SK-N-SH (cell line): ENCODE measurements around the gene FOXO4. TPM values are rescaled to one million over a fixed set of nuclear protein-coding genes. Genes with fewer than 3 reads are reported as not detected.

Experiments
- CTCF ChIA-PET: fragments of 300-600, 350-600 bp; formaldehyde crosslinking; extraction: SDS; loops from one replicate; lab custom pipeline; 2021; lab: Yijun Ruan, JAX
- POLR2A ChIA-PET: fragments of 350-600 bp; sonication (Branson Sonifier 250); formaldehyde crosslinking; extraction: SDS; loops from one replicate; lab custom pipeline; 2020; ENCODE audit warnings: antibody characterized with exemption, inconsistent platforms; lab: Yijun Ruan, JAX
- DNase-seq: peaks from one replicate; pipeline ENCODE4 v3.0.0; 2012
- H2AFZ ChIP-seq: fragments of 200-600 bp; sonication (generic); 2 replicates; pipeline ENCODE4 v1.8.1; 2016; ENCODE audit warnings: antibody characterized with exemption, mild to moderate bottlenecking, low read depth
- H3F3A ChIP-seq: fragments of 200-600 bp; sonication (generic); replicated peaks from 2 replicates; pipeline ENCODE3; 2016; ENCODE audit warnings: antibody characterized with exemption, mild to moderate bottlenecking; ENCODE audit not compliant: insufficient read depth
- H3K27ac ChIP-seq, 2 experiments: fragments of 200-500 bp in 1 of 2; fragments of 200-600 bp in 1 of 2; sonication (Bioruptor generic) in 1 of 2; sonication (generic), shearing (Covaris generic) in 1 of 2; 2 replicates each; pipeline versions ENCODE4 v1.5.1 to v1.6.1; 2014 to 2016; ENCODE audit warnings: low read depth in 2 of 2, inconsistent platforms in 1 of 2, low read length in 1 of 2, mild to moderate bottlenecking in 1 of 2, mixed read lengths in 1 of 2
- H3K27me3 ChIP-seq: fragments of 200-600 bp; sonication (generic), shearing (Covaris generic); 2 replicates; pipeline ENCODE4 v1.6.1; 2016; ENCODE audit warnings: mixed run types; ENCODE audit not compliant: insufficient read depth
- H3K36me3 ChIP-seq, 2 experiments: fragments of 200-500 bp in 1 of 2; fragments of 200-600 bp in 1 of 2; sonication (Bioruptor generic) in 1 of 2; sonication (generic) in 1 of 2; replicated peaks in 1 of 2; 2 replicates each; pipeline versions ENCODE3 to v1.5.1; 2014 to 2016; ENCODE audit warnings: low read length in 1 of 2, mild to moderate bottlenecking in 1 of 2; ENCODE audit not compliant: insufficient read depth in 2 of 2, control insufficient read depth in 1 of 2
- H3K4me1 ChIP-seq, 2 experiments: fragments of 200-500 bp in 1 of 2; fragments of 200-600 bp in 1 of 2; sonication (Bioruptor generic) in 1 of 2; sonication (generic), shearing (Covaris generic) in 1 of 2; 2 replicates each; pipeline versions ENCODE4 v1.5.1 to v1.6.1; 2014 to 2016; ENCODE audit warnings: low read depth in 1 of 2, low read length in 1 of 2, mixed run types in 1 of 2; ENCODE audit not compliant: insufficient read depth in 2 of 2, control insufficient read depth in 1 of 2
- H3K4me2 ChIP-seq: fragments of 200-600 bp; sonication (generic), shearing (Covaris generic); 2 replicates; pipeline ENCODE4 v1.6.1; 2017; ENCODE audit warnings: mixed run types
- H3K4me3 ChIP-seq, 2 experiments: fragments of 200-500 bp in 1 of 2; fragments of 200-600 bp in 1 of 2; sonication (Bioruptor generic) in 1 of 2; sonication (generic), shearing (Covaris generic) in 1 of 2; 2 replicates each; pipeline versions ENCODE4 v1.5.1 to v1.8.1; 2014 to 2016; ENCODE audit warnings: low read depth in 2 of 2, inconsistent platforms in 1 of 2, low read length in 1 of 2, mild to moderate bottlenecking in 1 of 2, mixed read lengths in 1 of 2, moderate library complexity in 1 of 2
- H3K79me2 ChIP-seq: fragments of 200-600 bp; sonication (generic); 2 replicates; pipeline ENCODE4 v1.8.1; 2017; ENCODE audit warnings: mild to moderate bottlenecking; ENCODE audit not compliant: insufficient read depth
- H3K9ac ChIP-seq: fragments of 200-600 bp; sonication (generic); 2 replicates; pipeline ENCODE4 v1.6.1; 2017; ENCODE audit warnings: mixed run types
- H3K9me2 ChIP-seq: fragments of 200-600 bp; sonication (generic); 2 replicates; pipeline ENCODE4 v1.6.1; 2017; ENCODE audit warnings: mixed run types
- H3K9me3 ChIP-seq: fragments of 200-600 bp; sonication (generic); 2 replicates; pipeline ENCODE4 v1.6.1; 2017; ENCODE audit warnings: mixed run types, mild to moderate bottlenecking, moderate library complexity
- H4K20me1 ChIP-seq: fragments of 200-600 bp; sonication (generic); 2 replicates; pipeline ENCODE4 v1.6.1; 2017; ENCODE audit warnings: mild to moderate bottlenecking, mixed run types; ENCODE audit not compliant: insufficient read depth
- CTCF ChIP-seq: fragments of 200-600 bp; sonication (generic); IDR thresholded peaks from 2 replicates; pipeline ENCODE4 v1.6.1; 2017; ENCODE audit warnings: antibody characterized with exemption, mild to moderate bottlenecking, moderate library complexity
- EP300 ChIP-seq, 2 experiments: IDR thresholded peaks; 2 replicates each; pipeline versions ENCODE4 v1.4.0 to v1.6.1; 2012; ENCODE audit warnings: borderline replicate concordance in 1 of 2, low read depth in 1 of 2, low read length in 1 of 2
- EZH2phosphoT487 ChIP-seq: fragments of 200-600 bp; sonication (generic); IDR thresholded peaks from 2 replicates; pipeline ENCODE4 v1.6.1; 2017; ENCODE audit warnings: low read depth, mixed run types, mild to moderate bottlenecking, antibody characterized with exemption, moderate library complexity, borderline replicate concordance
- FOSL2 ChIP-seq: IDR thresholded peaks from 2 replicates; pipeline ENCODE4 v1.4.0; 2012; ENCODE audit warnings: low read depth, mild to moderate bottlenecking, moderate library complexity, borderline replicate concordance
- FOXM1 ChIP-seq: IDR thresholded peaks from 2 replicates; pipeline ENCODE4 v1.4.0; 2012; ENCODE audit warnings: low read depth, mild to moderate bottlenecking
- GABPA ChIP-seq: IDR thresholded peaks from 2 replicates; pipeline ENCODE4 v1.4.0; 2012; ENCODE audit warnings: low read depth, mild to moderate bottlenecking
- GATA2 ChIP-seq: sonication (generic); formaldehyde crosslinking; IDR thresholded peaks from 2 replicates; pipeline ENCODE4 v1.5.0; 2020; ENCODE audit warnings: mild to moderate bottlenecking, missing genetic modification reagents
- JUND ChIP-seq: IDR thresholded peaks from 2 replicates; pipeline ENCODE4 v1.4.0; 2012
- MXI1 ChIP-seq: IDR thresholded peaks from 2 replicates; pipeline ENCODE4 v1.6.1; 2012; ENCODE audit warnings: mild to moderate bottlenecking, low read depth, low read length, improper control_type of control experiment
- NRF1 ChIP-seq: IDR thresholded peaks from 2 replicates; pipeline ENCODE4 v1.6.1; 2012; ENCODE audit warnings: low read depth, mild to moderate bottlenecking, low read length
- POLR2AphosphoS5 ChIP-seq: IDR thresholded peaks from 2 replicates; pipeline ENCODE4 v1.6.1; 2012; ENCODE audit warnings: low read depth, low read length
- RAD21 ChIP-seq: IDR thresholded peaks from 2 replicates; pipeline ENCODE4 v1.6.1; 2012; ENCODE audit warnings: mild to moderate bottlenecking, low read length
- RCOR1 ChIP-seq: fragments of 150-350 bp; IDR thresholded peaks from 2 replicates; pipeline ENCODE4 v1.6.1; 2017; ENCODE audit warnings: antibody characterized with exemption, low read length
- REST ChIP-seq: IDR thresholded peaks from 2 replicates; pipeline ENCODE4 v1.6.1; 2012; ENCODE audit warnings: mild to moderate bottlenecking, low read depth, low read length, moderate library complexity
- SMC3 ChIP-seq: IDR thresholded peaks from 2 replicates; pipeline ENCODE4 v1.6.1; 2012; ENCODE audit warnings: low read depth, low read length, improper control_type of control experiment
- ZBTB33 ChIP-seq: IDR thresholded peaks from 2 replicates; pipeline ENCODE4 v1.4.0; 2012; ENCODE audit warnings: low read depth, borderline replicate concordance
- WGBS: methylation state at CpG from one replicate; pipeline ENCODE4 v1.1.6; 2017; ENCODE audit warnings: low lambda C conversion rate; 5-methylcytosine and 5-hydroxymethylcytosine counted together
- polyA plus RNA-seq, 3 experiments: library from polyadenylated mRNA; depleted of rRNA; stranded (reverse); fragments of >200 nt; gene quantifications; 2 replicates each; pipeline ENCODE4 v1.2.3, GENCODE V29; 2012
- TF ChIP-seq, protein P1 (sequence below): IDR thresholded peaks from 2 replicates; pipeline ENCODE4 v1.4.0; 2012; ENCODE audit warnings: low read depth

FOXO4 gene
- polyA plus RNA-seq, 1 of the 3 experiments (the other 2 are of a cell fraction), result 1.9 TPM

DNA sequence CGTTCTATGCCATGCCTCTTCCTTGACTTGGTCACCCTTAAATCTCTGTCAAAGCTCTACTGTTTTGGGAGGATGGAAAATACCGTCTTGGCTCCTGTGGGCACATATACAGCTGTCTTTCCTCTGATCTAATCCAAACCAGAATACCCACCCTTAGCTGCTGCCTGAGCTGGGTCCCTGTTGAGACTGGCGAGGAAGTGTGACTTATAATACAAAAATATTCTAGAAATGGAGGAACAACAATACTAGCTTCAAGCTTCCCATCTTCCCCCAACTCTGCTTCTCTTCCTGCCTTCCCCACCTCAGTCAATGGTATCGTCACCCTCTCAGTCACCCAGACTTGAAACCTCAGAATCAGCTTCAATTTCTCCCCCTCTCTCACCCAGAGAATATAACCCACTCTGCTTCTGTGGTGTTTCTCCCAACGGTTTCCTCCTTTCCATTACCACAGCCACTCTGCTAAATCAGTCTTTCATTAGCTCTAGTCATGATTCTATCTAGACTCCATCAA lies 16.3 kb downstream of the FOXO4 start:
- POLR2A ChIA-PET, result interaction anchor here (1.4 kb wide), 1 partner anchor 9 kb away, joined by 5 read pairs; no protein-coding TSS in a partner anchor
- H3K4me1 ChIP-seq, result peaks cover 0 to 4% of the 10 kb centered on the region in 2 experiments; a peak in 1 of 4 replicates
- H2AFZ ChIP-seq, result 0 out of 2 replicates have a peak overlapping the region, but pooled peaks have one; percentile 35
- no peaks in the 10 kb centered on the region for H3K9me2 ChIP-seq
- 34% methylated on average over 5 of the region's 5 CpGs for WGBS
- H3K9me3 ChIP-seq, result no peaks in the 10 kb centered on the region
- no peak overlapping the region for H3K27ac ChIP-seq
- H3K9ac ChIP-seq, result no peak overlapping the region
- no peak overlapping the region for H3K4me3 ChIP-seq
- TF ChIP-seq EZH2phosphoT487 (no peak), SMC3 (no peak), FOXM1 (no peak)
- no peak overlapping the region for H3K4me2 ChIP-seq
- no peaks in the 10 kb centered on the region for H4K20me1 ChIP-seq
- no peaks in the 10 kb centered on the region for H3F3A ChIP-seq
- CTCF ChIA-PET, result interaction anchor here (1.1 to 1.2 kb wide), 3 partner anchors 10 to 18 kb away, joined by 4 to 5 read pairs (median 4); no protein-coding TSS in a partner anchor
- no peak for DNase-seq
- no peaks in the 10 kb centered on the region for H3K36me3 ChIP-seq
- no peaks in the 10 kb centered on the region for H3K79me2 ChIP-seq
- no peaks in the 10 kb centered on the region; the same call in 1 of the 2 replicates for H3K27me3 ChIP-seq

- Histone ChIP-seq H3K4me3 (no peak overlapping the region), H3K27me3 (no peaks in the 10 kb centered on the region; the same call in 1 of the 2 replicates), H3F3A (no peaks in the 10 kb centered on the region), H4K20me1 (no peaks in the 10 kb centered on the region), H3K9ac (no peak overlapping the region), H3K4me1 (peaks cover 0 to 8% of the 10 kb centered on the region in 2 experiments; a peak in 1 of 4 replicates), H3K9me3 (no peaks in the 10 kb centered on the region), H3K9me2 (no peaks in the 10 kb centered on the region), H2AFZ (peak overlapping the region; percentile 98; the same call in 1 of the 2 replicates), H3K27ac (no peak overlapping the region), H3K36me3 (peaks cover 9 to 21% of the 10 kb centered on the region in 2 experiments), H3K4me2 (no peak overlapping the region), H3K79me2 (peaks cover 13% of the 10 kb centered on the region; the same call in 1 of the 2 replicates)
- WGBS, result 57% methylated on average over 10 of the region's 10 CpGs
- ChIA-PET CTCF (interaction anchor here (0.8 to 4.9 kb wide), 3 partner anchors 12 to 146 kb away, joined by 3 to 27 read pairs (median 3); partner anchors contain the start of gene FOXO4), POLR2A (interaction anchor here (2.0 kb wide), 1 partner anchor 15 kb away, joined by 8 read pairs; no protein-coding TSS in a partner anchor)
- TF ChIP-seq RCOR1, result no peak
- no peak for TF ChIP-seq NRF1
- TF ChIP-seq, protein P1, sequence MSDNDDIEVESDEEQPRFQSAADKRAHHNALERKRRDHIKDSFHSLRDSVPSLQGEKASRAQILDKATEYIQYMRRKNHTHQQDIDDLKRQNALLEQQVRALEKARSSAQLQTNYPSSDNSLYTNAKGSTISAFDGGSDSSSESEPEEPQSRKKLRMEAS, result no peak
- no peak for TF ChIP-seq POLR2AphosphoS5
- TF ChIP-seq FOSL2, result no peak
- TF ChIP-seq MXI1, result no peak
- TF ChIP-seq REST, result no peak
- TF ChIP-seq GABPA, result no peak
- no peak for TF ChIP-seq ZBTB33
- TF ChIP-seq EP300 (IDR thresholded peaks at IDR 0.05; ENCODE audit: borderline replicate concordance in 1 of 2, low read depth in 1 of 2, low read length in 1 of 2), result no peak
- TF ChIP-seq GATA2, result no peak
- TF ChIP-seq FOXM1, result no peak
- no peak for TF ChIP-seq JUND
- no peak for TF ChIP-seq CTCF
- no peak for TF ChIP-seq RAD21
- no peak for DNase-seq
Observed at GRCh38 chrX:71117358-71117757, 21.7 kb downstream of the FOXO4 start.
